A549 (cell line): ENCODE measurements around the gene WNT7A. TPM values are rescaled to one million over a fixed set of nuclear protein-coding genes. Genes with fewer than 3 reads are reported as not detected.

Source experiments
- ATAC-seq, 2 experiments: fragments of 200-7000 bp in 1 of 2; fragments of >200 bp in 1 of 2; cut with Nextera tagmentation in 1 of 2; cut with Tn5 transposase in 1 of 2; 3 replicates each; pipeline versions ENCODE4 v1.8.0 to v1.9.1; 2018 to 2020; ENCODE audit warnings: mild to moderate bottlenecking in 1 of 2, moderate library complexity in 1 of 2
- CTCF ChIA-PET: fragments of 300-600 bp; sonication (Branson Sonifier 250); formaldehyde crosslinking; extraction: SDS; loops from one replicate; lab custom pipeline; 2021; ENCODE audit warnings: antibody characterized with exemption, inconsistent platforms; lab: Yijun Ruan, JAX
- POLR2A ChIA-PET: fragments of 350-600 bp; formaldehyde crosslinking; extraction: SDS; loops from one replicate; lab custom pipeline; 2021; ENCODE audit warnings: antibody characterized with exemption, inconsistent platforms; lab: Yijun Ruan, JAX
- DNase-seq, 2 experiments: peaks; one replicate each; pipeline versions ENCODE4 v3.0.0 to v3.0.0-alpha.2; 2011 to 2016; ENCODE audit warnings: low read depth in 1 of 2, low spot score in 1 of 2
- FAIRE-seq: peaks from 2 replicates; lab custom pipeline; 2011; peaks lifted over from hg19 to GRCh38; lab: Jason Lieb, UNC
- H3K27ac ChIP-seq, 2 experiments: fragments of >200 bp; sonication (Bioruptor Twin); formaldehyde crosslinking; 3 replicates each; pipeline ENCODE4 v1.5.1; 2016 to 2017
- H3K4me1 ChIP-seq: fragments of >200 bp; sonication (Bioruptor Twin); formaldehyde crosslinking; 3 replicates; pipeline ENCODE4 v1.6.1; 2016
- H3K4me2 ChIP-seq: fragments of >200 bp; sonication (Bioruptor Twin); formaldehyde crosslinking; 3 replicates; pipeline ENCODE4 v1.6.1; 2016
- H3K4me3 ChIP-seq: fragments of >200 bp; sonication (Bioruptor Twin); formaldehyde crosslinking; 3 replicates; pipeline ENCODE4 v1.5.1; 2016
- H3K9me3 ChIP-seq: fragments of >200 bp; sonication (Bioruptor Twin); formaldehyde crosslinking; 3 replicates; pipeline ENCODE4 v1.6.1; 2016
- ATOH8 ChIP-seq: fragments of 250-450 bp; sonication (Bioruptor Pico); IDR thresholded peaks from 2 replicates; pipeline ENCODE4 v1.5.0; 2020; ENCODE audit warnings: low read depth, mild to moderate bottlenecking, moderate library complexity
- BCL3 ChIP-seq: fragments of >200 bp; sonication (Bioruptor Twin); formaldehyde crosslinking; IDR thresholded peaks from 3 replicates; pipeline ENCODE4 v1.6.1; 2016
- CBX8 ChIP-seq: fragments of 200-600 bp; sonication (generic); IDR thresholded peaks from 2 replicates; pipeline ENCODE4 v1.6.1; 2016
- CEBPB ChIP-seq, 2 experiments: fragments of >200 bp in 1 of 2; sonication (Bioruptor Twin) in 1 of 2; formaldehyde crosslinking in 1 of 2; IDR thresholded peaks; 2 replicates each; pipeline ENCODE4 v1.6.1; 2012 to 2016
- CHD2 ChIP-seq: fragments of 150-350 bp; IDR thresholded peaks from 2 replicates; pipeline ENCODE4 v1.6.1; 2014; ENCODE audit warnings: low read length; ENCODE audit not compliant: partially characterized antibody
- EHF ChIP-seq: fragments of 250-450 bp; sonication (Bioruptor Pico); IDR thresholded peaks from 2 replicates; pipeline ENCODE4 v1.5.0; 2020; ENCODE audit warnings: mild to moderate bottlenecking
- ELK1 ChIP-seq: fragments of 150-350 bp; IDR thresholded peaks from 2 replicates; pipeline ENCODE4 v1.6.1; 2014; ENCODE audit warnings: low read depth, mild to moderate bottlenecking, low read length
- FOSB ChIP-seq: fragments of 250-450 bp; sonication (Bioruptor Pico); IDR thresholded peaks from 2 replicates; pipeline ENCODE4 v1.5.0; 2020; ENCODE audit warnings: mild to moderate bottlenecking, moderate library complexity
- HDAC2 ChIP-seq: fragments of 200-600 bp; sonication (generic); IDR thresholded peaks from 2 replicates; pipeline ENCODE4 v1.6.1; 2016
- HES2 ChIP-seq: fragments of >200 bp; sonication (Bioruptor Twin); formaldehyde crosslinking; IDR thresholded peaks from 2 replicates; pipeline ENCODE4 v1.6.1; 2016
- HOXA7 ChIP-seq: fragments of 250-450 bp; sonication (Bioruptor Pico); IDR thresholded peaks from 2 replicates; pipeline ENCODE4 v1.5.0; 2020; ENCODE audit warnings: mild to moderate bottlenecking, moderate library complexity
- HOXB13 ChIP-seq: fragments of 250-450 bp; sonication (Bioruptor Pico); IDR thresholded peaks from 2 replicates; pipeline ENCODE4 v1.5.0; 2020; ENCODE audit warnings: low read depth, mild to moderate bottlenecking, moderate library complexity
- HOXB5 ChIP-seq: fragments of 250-450 bp; sonication (Bioruptor Pico); IDR thresholded peaks from 2 replicates; pipeline ENCODE4 v1.5.0; 2020; ENCODE audit warnings: mild to moderate bottlenecking, moderate library complexity
- JUNB ChIP-seq: fragments of >200 bp; sonication (Bioruptor Twin); formaldehyde crosslinking; IDR thresholded peaks from 2 replicates; pipeline ENCODE4 v1.6.1; 2016
- KDM1A ChIP-seq: fragments of 200-600 bp; sonication (generic); IDR thresholded peaks from 2 replicates; pipeline ENCODE4 v1.6.1; 2016; ENCODE audit warnings: low read depth, mild to moderate bottlenecking
- MAFK ChIP-seq: fragments of 450-650 bp; IDR thresholded peaks from 2 replicates; pipeline ENCODE4 v1.6.1; 2014; ENCODE audit not compliant: partially characterized antibody
- MAX ChIP-seq: IDR thresholded peaks from 2 replicates; pipeline ENCODE4 v1.6.1; 2012
- MYC ChIP-seq: IDR thresholded peaks from 2 replicates; pipeline ENCODE4 v1.6.1; 2012; ENCODE audit warnings: mild to moderate bottlenecking, inconsistent platforms, low read length, improper control_type of control experiment, borderline replicate concordance
- NFE2L2 ChIP-seq: fragments of 150-350 bp; conservative IDR thresholded peaks from 2 replicates; pipeline ENCODE4 v1.6.1; 2014; ENCODE audit warnings: low read length
- NPAS2 ChIP-seq: fragments of 250-450 bp; sonication (Bioruptor Pico); IDR thresholded peaks from 2 replicates; pipeline ENCODE4 v1.8.0; 2022; ENCODE audit warnings: mild to moderate bottlenecking, moderate library complexity, borderline replicate concordance
- PHF8 ChIP-seq: fragments of 200-600 bp; sonication (generic); IDR thresholded peaks from 2 replicates; pipeline ENCODE4 v1.6.1; 2016; ENCODE audit warnings: low read depth, mild to moderate bottlenecking, antibody characterized with exemption, moderate library complexity, borderline replicate concordance
- RARB ChIP-seq: fragments of 250-450 bp; sonication (Bioruptor Pico); IDR thresholded peaks from 2 replicates; pipeline ENCODE4 v1.8.0; 2021; ENCODE audit warnings: mild to moderate bottlenecking, moderate library complexity
- RFX5 ChIP-seq: fragments of 450-650 bp; IDR thresholded peaks from 2 replicates; pipeline ENCODE4 v1.7.1; 2014; ENCODE audit warnings: antibody characterized with exemption, mild to moderate bottlenecking, moderate library complexity
- SREBF2 ChIP-seq: fragments of 450-650 bp; IDR thresholded peaks from 2 replicates; pipeline ENCODE4 v1.6.1; 2014; ENCODE audit warnings: mild to moderate bottlenecking, moderate library complexity
- ZNF302 ChIP-seq: fragments of 250-450 bp; sonication (Bioruptor Pico); IDR thresholded peaks from 2 replicates; pipeline ENCODE4 v1.9.0; 2021; ENCODE audit warnings: inconsistent platforms, mild to moderate bottlenecking, moderate library complexity
- ZSCAN20 ChIP-seq: fragments of 250-450 bp; sonication (Bioruptor Pico); IDR thresholded peaks from 2 replicates; pipeline ENCODE4 v1.8.0; 2022; ENCODE audit warnings: mild to moderate bottlenecking, moderate library complexity
- WGBS: methylation state at CpG from one replicate; pipeline ENCODE4 v1.1.6; 2017; ENCODE audit errors: missing lambda C conversion rate; 5-methylcytosine and 5-hydroxymethylcytosine counted together
- polyA plus RNA-seq, 4 experiments: library from polyadenylated mRNA; depleted of rRNA in 3 of 4; stranded (reverse); fragments of >200 nt; fragmentation: RNase III in 1 of 4; extraction: RNeasy Plus Mini Kit Qiagen cat#74134 plus additional on column Dnase treatment in 1 of 4; gene quantifications; 2 replicates in 3 of 4; 3 replicates in 1 of 4; pipeline ENCODE4 v1.2.3, GENCODE V29; 2011 to 2017

WNT7A gene
- polyA plus RNA-seq, 2 of the 4 experiments (the other 2 are of a cell fraction), result 0.03 TPM

GRCh38 chr3:13828501-13829265 is 51.2 kb downstream of the WNT7A start:
- Histone ChIP-seq H3K4me2 (no peak overlapping the region), H3K4me1 (no peaks in the 10 kb centered on the region), H3K9me3 (no peaks in the 10 kb centered on the region), H3K27ac (no peak overlapping the region), H3K4me3 (no peak overlapping the region)
- TF ChIP-seq JUNB (no peak), ZNF302 (no peak), HDAC2 (no peak), BCL3 (no peak), CHD2 (no peak), MAX (no peak), ELK1 (no peak), RFX5 (no peak), HOXB5 (CRISPR knock-in tag) (no peak), ATOH8 (CRISPR knock-in tag) (no peak), EHF (CRISPR knock-in tag) (no peak), HOXB13 (CRISPR knock-in tag) (no peak), KDM1A (no peak), NFE2L2 (no peak), CEBPB (IDR thresholded peaks at IDR 0.05) (no peak), HES2 (no peak), MYC (no peak), CBX8 (no peak), MAFK (no peak)
- POLR2A ChIA-PET, result no interaction called here
- CTCF ChIA-PET, result no interaction called here
- WGBS, result 31% methylated on average over 9 of the region's 9 CpGs
- FAIRE-seq (no peak), ATAC-seq (no peak), DNase-seq (no peak)

GRCh38 chr3:13827699-13828098 is 52.2 kb downstream of the WNT7A start:
- no peak for FAIRE-seq
- H3K4me2 ChIP-seq, result no peak overlapping the region

More at GRCh38 chr3:13827699-13828098, 52.2 kb downstream of the WNT7A start:
- no peak overlapping the region for H3K27ac ChIP-seq
- H3K9me3 ChIP-seq, result no peaks in the 10 kb centered on the region
- no peak for TF ChIP-seq EHF (CRISPR knock-in tag)
- TF ChIP-seq PHF8, result no peak
- no peak for TF ChIP-seq HOXB5 (CRISPR knock-in tag)
- TF ChIP-seq RARB (CRISPR knock-in tag), result no peak
- TF ChIP-seq ZSCAN20 (CRISPR knock-in tag), result no peak
- TF ChIP-seq HOXA7 (CRISPR knock-in tag), result no peak
- TF ChIP-seq FOSB, result no peak
- no peak for TF ChIP-seq SREBF2
- no peak for TF ChIP-seq NPAS2
- TF ChIP-seq BCL3, result no peak
- TF ChIP-seq HOXB13 (CRISPR knock-in tag), result no peak
- H3K4me3 ChIP-seq, result no peak overlapping the region
- ATAC-seq, result no peak
- ChIA-PET CTCF (interaction anchor here (1.0 kb wide), 1 partner anchor 7 kb away, joined by 4 read pairs; no protein-coding TSS in a partner anchor), POLR2A (no interaction called here)
- H3K4me1 ChIP-seq, result no peaks in the 10 kb centered on the region
- DNase-seq, result no peak
- 54% methylated on average over 7 of the region's 7 CpGs for WGBS
